Measurements from ENCODE around the gene CYP4B1. TPM values are rescaled to one million over a fixed set of nuclear protein-coding genes. Genes with fewer than 3 reads are reported as not detected.
"Not testable (repeated sequence)": the region's sequence is repeated elsewhere in the genome, so short reads cannot be mapped to it uniquely, and the experiment has no call there.

The CYP4B1 gene
- not detected for total RNA-seq

DNA sequence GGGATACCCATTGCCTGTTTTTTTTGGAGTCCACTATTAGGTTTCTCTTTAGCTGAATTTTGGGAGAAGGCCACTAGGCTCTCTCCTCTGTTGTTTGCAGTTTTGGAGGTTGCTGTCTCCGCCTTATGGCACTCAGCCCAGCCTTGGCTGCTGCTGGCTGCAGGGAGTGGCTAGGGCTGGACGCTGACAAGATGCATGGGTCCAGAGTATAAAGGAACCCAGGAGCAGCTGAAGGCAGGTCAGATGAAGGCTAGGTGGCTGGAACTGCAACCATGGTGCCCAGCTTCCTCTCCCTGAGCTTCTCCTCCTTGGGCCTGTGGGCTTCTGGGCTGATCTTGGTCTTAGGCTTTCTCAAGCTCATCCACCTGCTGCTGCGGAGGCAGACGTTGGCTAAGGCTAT, at the start of gene CYP4B1:
CYP4B1 (plus strand) TSS at position 237 of the 400 bp plus-strand sequence; CDS start at position 273, 36 bp downstream.
- no peak for DNase-seq

DNA sequence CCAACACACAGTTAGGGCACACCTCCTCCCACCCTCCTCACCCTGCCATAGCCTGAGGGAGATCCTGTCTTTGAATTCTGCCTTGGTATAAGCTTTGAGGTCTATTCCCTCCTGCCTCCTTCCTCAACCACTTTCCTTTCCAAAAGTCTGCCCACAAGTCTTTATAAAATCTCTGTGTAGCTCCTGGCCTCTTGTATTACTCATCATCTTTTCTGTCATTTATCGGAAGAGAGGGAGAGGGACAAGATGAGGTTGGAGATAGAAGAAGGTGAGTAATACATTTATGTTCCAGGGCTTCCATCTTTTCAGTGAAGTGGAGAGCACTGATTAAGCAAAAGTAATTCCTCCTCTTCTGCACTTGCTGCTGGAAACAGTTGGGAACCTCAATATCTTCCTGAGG, 49.4 kb upstream of the CYP4B1 start:
- DNase-seq, result no peak

DNA sequence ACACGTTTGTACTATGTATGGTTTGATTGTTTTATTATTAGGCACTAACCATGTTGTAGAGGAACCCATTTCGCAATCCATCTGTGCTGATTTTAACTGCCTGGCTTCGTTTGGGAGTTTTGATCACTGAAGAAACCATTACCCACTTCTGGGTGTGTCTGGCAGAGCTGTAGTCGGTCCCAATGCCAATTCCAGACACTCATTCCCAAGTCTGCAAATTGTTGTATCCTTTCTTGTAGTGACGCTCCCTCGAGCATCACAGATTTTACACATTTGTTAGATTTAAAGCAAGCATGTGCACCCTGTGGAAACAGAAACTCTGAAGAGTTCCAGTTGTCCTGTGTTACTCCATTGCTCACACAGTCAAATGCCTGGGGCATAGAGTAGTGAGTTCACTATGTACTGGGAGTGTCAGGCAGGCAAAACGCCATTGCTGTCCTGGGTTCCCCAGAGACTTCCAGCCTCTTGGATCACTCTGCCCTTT, 48.9 kb upstream of the CYP4B1 start:
- no peak for DNase-seq

DNA sequence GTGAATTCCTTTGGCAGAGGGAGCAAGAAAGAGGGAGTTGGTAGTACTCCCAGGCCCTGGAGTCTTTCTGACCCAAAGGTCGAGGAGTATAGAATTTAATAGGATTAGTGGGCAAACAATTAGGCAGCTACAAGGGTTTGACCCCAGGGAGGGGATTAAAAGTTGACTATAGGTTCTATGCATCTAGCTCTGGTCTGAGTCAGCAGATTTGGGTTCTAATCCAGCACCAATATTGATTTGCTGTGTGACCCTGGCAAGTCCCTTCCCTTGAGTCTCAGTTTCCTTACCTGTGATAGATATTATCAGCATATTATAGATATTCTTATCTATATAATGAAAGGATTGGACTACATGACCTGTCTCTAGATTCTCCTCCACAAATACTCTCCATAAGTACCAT, 44.9 kb upstream of the CYP4B1 start:
- DNase-seq, result no peak

DNA sequence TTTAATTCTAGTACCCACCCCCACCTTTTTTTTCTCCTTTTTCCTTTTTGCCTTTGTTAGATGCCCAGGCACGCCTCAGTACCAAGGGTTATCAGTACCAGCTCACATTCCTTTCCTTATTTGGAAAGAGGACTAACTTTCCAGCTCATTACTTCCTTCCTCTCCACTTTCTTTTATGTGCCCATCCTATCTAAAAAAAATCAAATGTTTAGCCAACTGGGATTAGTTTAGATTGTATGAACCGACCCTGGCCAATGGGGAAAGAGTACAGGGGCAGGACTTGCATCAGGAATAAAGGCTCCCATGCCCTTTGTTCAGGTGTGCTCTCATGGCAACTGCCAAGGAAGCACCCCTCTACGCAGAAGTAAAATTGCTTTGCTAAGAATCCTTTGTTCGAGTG, 44.1 kb upstream of the CYP4B1 start:
- not testable (repeated sequence) for DNase-seq

DNA sequence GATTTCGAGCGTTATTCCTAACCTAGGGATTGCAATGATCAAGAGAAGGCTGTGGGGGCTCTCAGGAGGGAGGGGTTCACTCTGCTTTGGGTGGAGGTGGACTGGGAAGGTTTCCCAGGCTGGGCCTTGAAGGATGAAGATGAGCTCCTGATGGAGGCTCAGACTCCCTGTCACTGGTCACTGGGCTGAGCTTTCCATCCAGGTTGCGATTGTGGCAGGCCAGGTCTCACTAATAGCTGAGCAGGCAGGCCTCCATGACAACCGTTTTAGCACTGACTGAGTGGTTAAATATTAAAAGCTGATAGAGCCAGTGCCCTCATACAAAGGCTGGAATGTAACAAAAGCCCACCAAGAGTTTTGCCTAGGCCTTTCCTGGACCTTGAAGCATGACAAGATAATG, 43.7 kb upstream of the CYP4B1 start:
- DNase-seq, result no peak

DNA sequence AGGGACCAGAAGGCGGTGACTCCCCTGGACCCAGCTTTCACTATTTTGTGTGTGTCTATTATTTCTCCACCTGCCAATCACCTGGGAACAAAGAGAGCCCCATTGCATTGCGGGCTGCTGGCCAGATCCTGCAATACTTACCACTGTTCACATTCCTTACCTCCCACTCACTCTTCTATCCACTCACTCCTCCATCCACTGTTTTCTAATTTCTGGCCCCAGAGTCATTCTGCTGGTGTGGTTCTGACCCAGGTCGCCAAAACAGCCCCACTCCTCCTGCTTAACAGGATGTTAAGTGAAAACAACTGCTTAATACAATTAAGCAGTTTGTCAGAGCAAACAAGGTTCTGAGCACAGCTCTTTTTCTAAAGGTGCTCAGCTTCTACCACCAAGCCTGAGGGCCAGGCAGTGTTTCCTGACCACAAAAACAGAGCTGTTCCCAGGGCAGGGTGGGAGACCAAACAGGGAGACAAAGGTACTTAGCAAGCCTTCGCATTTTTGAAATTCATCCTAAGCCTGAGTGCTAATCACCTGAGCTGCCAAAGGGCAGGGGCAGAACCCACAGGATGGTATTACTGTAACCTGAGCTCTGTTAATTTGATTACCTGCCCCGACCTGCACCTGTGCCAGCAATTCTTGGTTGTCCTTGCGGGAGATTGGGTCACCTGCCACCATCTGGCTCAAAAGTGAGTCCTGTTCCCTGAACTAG, 41.4 kb upstream of the CYP4B1 start:
- no peak for DNase-seq

DNA sequence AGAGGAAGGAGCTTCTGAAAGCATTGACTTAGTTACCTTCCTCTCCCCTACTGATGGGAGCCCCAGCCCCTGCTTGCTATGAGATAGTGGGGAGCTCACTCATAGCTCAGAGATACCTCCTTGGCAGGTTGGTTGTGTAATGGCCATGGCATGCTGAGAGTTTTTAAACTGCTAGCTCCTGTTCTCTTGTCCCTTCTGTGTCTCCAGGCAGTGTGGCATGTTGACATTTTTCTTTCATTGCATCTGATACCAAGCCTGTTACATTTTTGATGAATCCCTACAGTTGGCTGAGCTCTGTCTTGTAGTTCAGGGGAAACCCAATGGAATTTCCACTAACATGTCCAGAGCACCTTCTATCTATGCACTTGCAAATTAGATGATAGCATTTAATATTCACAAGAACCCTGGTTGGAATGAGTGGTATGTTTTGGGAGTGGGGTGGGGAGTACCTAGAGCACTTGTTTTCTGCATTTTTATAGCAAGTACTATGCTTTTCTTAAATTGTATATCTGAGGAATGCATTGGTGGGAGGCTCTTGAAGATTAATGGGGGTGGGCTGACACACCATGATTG, 40.8 kb upstream of the CYP4B1 start:
- DNase-seq, result no peak

DNA sequence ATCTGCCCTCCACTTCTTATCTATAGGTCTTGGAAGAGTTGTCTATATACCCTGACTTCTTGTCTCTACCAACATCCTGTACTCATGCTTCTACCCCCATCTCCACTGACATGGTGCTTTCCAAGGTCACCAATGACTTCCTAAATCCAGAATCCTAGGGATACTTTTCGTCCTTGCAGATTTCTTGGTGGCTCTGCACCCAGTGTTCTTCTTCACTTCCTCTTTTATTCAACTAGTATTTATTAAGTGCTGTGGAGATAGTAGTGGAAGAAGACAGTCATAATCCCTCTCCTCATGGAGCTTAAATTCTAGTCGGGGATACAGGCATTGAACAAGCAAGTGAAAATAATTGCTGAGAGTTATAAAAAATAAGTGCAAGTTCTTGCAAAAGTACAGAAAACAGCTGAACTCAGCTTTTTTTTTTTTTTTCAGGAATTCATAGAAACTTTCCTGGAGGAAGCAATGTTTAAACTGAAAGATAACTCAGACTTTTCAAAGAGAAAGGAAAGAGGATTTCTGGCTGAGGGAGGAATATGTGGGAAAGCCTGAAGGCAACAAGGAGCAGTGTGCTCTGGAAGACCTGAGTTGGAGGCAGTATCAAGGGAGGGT, 38.2 kb upstream of the CYP4B1 start:
- no peak for DNase-seq

DNA sequence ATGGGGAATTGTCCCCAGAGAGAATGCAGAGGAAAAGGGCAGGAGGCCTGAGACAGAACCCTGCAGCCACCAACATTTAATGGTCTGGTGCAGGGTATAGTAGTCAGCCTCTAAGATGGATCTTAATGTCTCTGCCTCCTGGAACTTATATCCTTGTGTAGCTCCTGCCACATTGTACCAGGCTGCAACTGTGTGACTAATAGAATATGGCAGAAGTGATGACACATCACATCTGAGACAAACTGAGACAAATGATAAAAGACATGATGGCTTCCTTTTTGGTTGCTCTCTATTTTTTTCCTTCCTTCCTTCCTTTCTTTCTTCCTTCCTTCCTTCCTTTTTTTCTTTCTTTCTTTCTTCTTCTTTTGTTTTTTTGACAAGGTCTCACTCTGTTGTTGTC, 37.1 kb upstream of the CYP4B1 start:
- no peak for DNase-seq

DNA sequence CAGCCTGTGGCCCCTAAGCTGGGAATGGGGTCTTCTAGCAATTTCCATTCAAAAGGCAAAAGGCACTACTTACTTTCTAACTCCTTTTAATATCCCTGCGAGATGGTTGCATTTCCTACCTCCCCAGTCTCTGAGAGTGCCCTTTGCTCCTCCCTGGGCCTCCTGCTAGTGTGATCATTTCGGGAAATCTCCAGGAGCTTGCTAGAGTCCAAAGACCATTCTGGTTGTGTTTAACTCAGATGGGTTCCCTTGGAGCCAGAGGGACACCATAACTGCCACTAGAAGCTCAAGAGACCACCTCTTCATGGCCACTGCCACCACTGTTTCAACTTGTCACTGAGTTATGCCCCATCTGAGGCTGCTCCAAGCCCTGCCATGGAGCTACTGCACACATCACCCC, 34.4 kb upstream of the CYP4B1 start:
- DNase-seq, result no peak

DNA sequence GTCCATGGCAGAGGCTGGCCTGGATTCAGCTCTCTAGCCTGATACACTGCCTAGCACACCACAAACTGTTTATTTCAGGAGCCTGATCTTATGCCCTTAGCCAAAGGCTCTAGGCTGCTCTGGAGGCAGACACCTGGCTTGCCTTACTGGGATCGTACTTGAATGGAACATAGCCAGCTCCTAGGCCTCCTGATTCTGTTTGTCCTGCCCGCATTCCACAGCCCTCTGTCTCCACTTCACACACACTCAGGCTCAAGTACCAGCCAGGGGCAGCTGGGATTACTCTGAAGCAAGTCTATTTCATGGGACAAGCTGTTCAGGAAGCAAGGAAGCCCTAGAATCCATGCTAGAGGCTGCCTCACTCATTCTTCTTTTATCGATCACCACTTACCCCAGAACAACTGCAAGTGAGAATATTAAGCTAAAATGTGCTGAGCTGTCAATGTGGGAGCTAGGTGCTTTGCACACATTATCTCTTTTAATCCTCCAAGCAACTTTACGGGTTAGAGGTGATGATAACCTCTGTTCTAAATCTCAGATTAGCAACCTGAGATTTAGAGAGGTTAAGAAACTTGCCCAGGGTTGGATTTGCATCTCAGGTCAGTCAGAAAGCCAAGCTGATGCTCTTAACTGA, 31.1 kb upstream of the CYP4B1 start:
- no peak for DNase-seq

DNA sequence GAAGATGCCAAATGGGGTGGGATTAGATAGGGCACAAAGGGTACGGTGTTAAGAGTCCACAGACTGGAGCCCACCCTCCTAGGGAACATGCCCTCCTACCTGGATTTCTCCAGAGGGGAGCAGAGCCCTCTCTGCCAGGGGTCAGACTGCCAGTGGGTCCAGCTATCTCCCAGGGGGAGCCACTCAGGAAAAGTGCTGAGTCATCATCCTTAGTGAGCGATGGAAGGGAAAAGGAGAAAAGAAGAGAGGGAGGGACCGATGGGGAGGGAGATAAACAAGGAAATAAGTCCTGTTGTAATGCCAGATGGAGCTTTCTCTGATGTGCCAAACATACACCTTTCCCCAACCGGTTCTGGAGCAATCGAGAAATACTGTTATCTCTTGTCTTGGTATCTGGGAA, 30.4 kb upstream of the CYP4B1 start:
- no peak for DNase-seq

DNA sequence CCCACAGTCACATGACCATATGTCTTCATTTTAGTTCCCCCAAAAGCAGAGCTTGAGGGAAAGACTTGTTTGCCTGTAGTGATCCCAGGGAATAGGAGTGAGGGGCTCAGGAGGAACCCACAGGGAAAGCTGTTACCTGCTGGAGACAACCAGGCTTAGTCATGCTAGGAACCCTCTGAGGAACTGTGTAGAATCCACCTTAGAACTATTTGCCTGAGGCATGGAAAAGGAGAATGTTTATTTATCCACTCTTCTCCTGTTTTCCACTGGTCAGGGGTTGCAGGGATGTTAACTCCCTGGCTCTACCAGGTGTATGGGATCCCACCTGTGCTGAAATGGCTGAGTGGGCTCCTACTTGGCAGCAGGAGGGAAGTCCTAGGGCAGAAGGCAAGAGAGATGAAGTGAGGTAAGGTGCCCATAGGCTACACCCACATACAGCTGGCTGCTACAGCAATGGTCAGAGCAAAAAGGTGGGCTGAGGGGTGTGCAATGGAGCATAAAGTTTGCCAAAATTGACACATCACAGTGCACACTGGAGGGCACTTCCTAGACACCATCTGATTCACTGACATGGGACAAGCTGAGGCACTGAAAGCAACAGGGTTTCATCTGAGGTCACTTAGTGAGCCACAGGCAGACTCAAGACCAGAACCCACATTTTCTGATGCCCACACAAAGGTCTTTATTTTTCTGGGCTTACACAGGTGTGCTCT, 29.7 kb upstream of the CYP4B1 start:
- DNase-seq, result no peak

DNA sequence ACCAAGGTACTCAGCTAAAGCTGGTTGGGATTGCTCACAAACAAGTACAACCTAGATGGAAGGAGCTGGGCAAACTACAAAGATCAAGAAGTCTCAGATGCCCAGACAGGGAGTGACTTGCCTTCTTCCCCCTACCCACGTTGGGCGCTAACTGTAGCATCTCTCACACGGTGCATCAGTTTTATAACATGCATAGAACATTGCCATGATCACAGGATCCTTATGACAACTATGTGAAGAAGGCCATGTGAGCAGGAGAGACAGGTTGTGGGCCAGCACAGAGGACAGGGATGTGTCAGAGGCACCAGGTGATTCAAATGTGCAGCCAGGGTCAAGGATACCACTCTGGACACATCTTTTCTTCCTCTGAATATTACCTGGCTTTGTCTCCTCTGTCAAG, 28.3 kb upstream of the CYP4B1 start:
- no peak for DNase-seq

DNA sequence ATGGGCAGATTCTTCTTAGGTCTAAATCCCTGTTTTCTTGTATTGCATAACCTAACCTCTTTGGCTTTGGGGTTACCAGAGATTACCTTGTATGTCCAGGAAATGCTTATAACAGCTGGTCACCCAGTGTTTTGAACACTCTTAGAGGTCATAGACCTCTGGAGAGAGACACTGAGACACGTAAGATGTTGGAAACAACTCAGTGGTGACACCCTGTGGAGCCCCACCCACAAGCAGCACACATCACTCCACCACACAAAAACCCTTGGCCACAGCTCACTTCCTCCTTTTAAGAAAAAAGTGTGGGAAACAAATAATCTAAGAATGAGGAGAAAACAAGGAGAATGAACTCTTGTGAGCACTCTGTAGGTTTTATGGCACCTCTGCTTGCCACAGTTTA, 26.3 kb upstream of the CYP4B1 start:
- no peak for DNase-seq

DNA sequence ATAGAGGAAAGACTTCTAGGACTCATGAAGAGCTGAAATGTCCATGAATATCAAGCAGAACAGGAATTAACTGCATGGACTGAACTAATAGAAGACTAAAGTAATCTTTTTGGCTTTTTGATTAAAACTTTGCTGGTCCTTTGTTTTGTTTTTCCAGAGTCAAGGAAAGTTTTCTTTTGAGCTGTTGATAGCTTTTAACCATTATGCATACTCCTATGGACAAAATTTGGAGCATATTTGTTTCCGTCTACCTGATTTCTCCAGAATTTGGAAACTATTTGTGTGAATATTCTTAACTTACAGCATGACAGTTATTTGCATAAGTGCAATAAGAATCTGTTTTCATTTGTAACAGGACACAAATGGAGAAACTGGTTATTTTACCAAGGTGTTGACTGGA, 24.5 kb upstream of the CYP4B1 start:
- DNase-seq, result no peak

DNA sequence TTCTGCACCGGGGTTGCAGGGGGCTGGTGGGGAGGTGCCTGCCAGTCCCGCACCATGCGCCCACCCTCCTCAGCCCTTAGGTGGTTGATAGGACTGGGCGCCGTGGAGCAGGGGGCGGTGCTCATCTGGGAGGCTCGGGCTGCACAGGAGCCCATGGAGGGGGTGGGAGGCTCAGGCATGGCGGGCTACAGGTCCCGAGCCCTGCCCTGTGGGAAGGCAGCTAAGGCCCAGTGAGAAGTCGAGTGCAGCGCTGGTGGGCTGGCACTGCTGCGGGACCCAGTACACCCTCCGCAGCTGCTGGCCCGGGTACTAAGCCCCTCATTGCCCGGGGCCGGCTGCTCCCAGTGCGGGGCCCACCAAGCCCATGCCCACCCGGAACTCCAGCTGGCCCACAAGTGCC, 20.4 kb upstream of the CYP4B1 start:
- not testable (repeated sequence) for DNase-seq

DNA sequence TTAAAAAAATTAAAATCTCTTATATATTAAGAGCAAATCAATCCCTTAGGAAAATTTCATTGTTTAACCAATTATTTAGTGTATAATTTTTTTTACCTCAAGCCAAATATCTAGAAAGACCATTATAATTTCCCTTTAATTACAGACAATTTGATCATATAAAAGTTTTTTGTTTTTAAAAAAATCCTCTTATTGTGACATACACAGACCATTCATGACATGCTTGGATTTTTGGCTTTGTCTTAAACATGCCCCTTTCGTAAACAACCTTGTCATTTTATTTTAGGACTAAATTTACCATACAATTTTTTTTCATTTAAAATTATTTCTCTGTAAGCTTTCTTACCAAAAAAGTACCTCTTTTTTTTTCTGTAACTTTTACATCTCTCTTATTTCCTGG, 14.2 kb upstream of the CYP4B1 start:
- DNase-seq, result no peak

DNA sequence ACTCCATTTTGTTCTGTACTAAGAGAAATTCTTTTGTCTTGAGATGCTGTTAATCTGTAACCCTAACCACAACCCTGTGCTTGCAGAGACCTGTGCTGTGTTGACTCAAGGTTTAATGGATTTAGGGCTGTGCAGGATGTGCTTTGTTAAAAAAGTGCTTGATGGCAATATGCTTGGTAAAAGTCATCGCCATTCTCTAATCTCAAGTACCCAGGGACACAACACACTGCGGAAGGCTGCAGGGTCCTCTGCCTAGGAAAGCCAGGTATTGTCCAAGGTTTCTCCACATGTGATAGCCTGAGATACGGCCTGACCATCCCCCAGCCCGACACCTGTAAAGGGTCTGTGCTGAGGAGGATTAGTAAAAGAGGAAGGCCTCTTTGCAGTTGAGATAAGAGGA, 10.2 kb upstream of the CYP4B1 start:
- DNase-seq, result not testable (repeated sequence)

DNA sequence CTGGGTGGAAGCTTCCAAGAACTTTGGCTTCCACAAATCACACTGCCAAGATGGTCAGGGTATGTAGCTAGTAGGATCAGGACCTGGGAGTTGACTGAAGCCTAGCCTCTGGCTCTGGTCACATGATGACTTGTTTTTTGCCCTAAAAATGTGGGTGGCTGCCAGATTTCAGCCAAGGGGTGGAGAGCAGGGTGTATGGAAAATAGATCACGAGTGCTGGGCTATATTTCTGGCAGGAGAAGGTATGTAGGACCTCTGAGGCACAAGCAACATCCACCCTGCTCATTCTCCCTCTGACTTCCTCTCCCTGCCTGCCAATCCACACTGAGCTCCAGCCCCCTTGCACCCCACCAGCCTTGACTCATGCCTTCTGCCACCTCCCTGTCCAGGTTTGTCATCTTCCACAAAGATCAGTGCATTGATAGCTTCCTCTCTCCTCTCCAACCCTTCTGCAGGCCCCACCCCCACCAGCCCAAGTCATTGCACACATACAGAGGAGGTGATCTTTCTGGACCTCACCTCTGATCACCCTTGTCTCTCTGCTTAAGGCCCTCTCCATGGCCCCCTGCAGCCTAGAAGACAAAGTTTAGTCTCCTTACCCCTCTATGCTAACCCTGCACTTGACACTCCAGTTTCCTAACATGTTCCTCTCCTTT, 8.3 kb upstream of the CYP4B1 start:
- no peak for DNase-seq

DNA sequence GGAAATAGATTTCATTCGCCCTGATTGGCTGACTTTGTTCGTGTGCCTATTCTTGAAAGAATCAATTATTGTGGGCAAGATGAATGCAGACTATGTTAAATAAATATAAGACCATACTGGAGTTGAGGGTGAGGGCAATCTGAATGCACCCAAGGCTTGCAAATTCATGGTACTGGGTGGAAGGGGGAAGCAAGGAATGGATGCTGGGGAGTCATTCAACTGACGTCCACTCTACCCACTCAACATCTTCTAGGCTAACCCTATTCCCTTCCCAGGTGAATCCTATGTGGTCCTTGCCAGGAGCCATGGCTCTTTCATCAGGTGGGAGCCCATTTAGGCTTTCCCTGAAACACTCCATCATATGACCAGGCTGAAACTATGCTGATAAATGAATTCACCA, 5.7 kb upstream of the CYP4B1 start:
- no peak for DNase-seq
